GM21447 (cell line): ENCODE results near the gene KRTAP10-3.

Experiments
- ATAC-seq: cut with Tn5 transposase; IDR thresholded peaks from one replicate; pipeline ENCODE4 v1.9.1; 2021; ENCODE audit not compliant: unreplicated experiment

The KRTAP10-3 gene

GRCh38 chr21:44530221-44530902 is 28.2 kb downstream of the KRTAP10-3 start:
- ATAC-seq = no peak

- no peak for ATAC-seq
Observed at GRCh38 chr21:44529503-44530125, 29.0 kb downstream of the KRTAP10-3 start.

GRCh38 chr21:44529011-44529421 is 29.6 kb downstream of the KRTAP10-3 start:
- ATAC-seq = no peak

GRCh38 chr21:44528634-44528995 is 30.0 kb downstream of the KRTAP10-3 start:
- ATAC-seq = no peak

GRCh38 chr21:44527983-44528633 is 30.5 kb downstream of the KRTAP10-3 start:
- ATAC-seq = no peak

GRCh38 chr21:44527156-44527982 is 31.2 kb downstream of the KRTAP10-3 start:
- no peak for ATAC-seq

GRCh38 chr21:44526096-44526997 is 32.2 kb downstream of the KRTAP10-3 start:
- ATAC-seq = no peak

- ATAC-seq = no peak
Observed at GRCh38 chr21:44525391-44526095, 33.1 kb downstream of the KRTAP10-3 start.

GRCh38 chr21:44524414-44525371 is 33.9 kb downstream of the KRTAP10-3 start:
- no peak for ATAC-seq

GRCh38 chr21:44523567-44524413 is 34.8 kb downstream of the KRTAP10-3 start:
- ATAC-seq = no peak

- no peak for ATAC-seq
Observed at GRCh38 chr21:44522753-44523204, 35.8 kb downstream of the KRTAP10-3 start.

- no peak for ATAC-seq
Observed at GRCh38 chr21:44521928-44522752, 36.5 kb downstream of the KRTAP10-3 start.

GRCh38 chr21:44521301-44521927 is 37.2 kb downstream of the KRTAP10-3 start:
- ATAC-seq = no peak

- ATAC-seq = no peak
Observed at GRCh38 chr21:44520326-44521300, 38.0 kb downstream of the KRTAP10-3 start.
